HepG2 (cell line): ENCODE results near the gene ART5. TPM values are rescaled to one million over a fixed set of nuclear protein-coding genes. Genes with fewer than 3 reads are reported as not detected.

Source experiments
- ATAC-seq: fragments of 200-7000 bp; cut with Tn5 transposase; 3 replicates; pipeline ENCODE4 v1.9.1; 2020; ENCODE audit warnings: mild to moderate bottlenecking, moderate library complexity
- BruUV-seq: library from RNA; stranded (reverse); fragments of 400-500 nt; replicated peaks from 2 replicates; lab custom pipeline; 2021; lab: Mats Ljungman, UMichigan
- CTCF ChIA-PET: fragments of 300-600 bp; formaldehyde crosslinking; extraction: SDS; loops from one replicate; lab custom pipeline; 2021; ENCODE audit warnings: low total read pairs, inconsistent platforms, low intra/inter-chr PET ratio; lab: Yijun Ruan, JAX
- POLR2A ChIA-PET: fragments of 350-600 bp; sonication (Branson Sonifier 250); formaldehyde crosslinking; loops from one replicate; lab custom pipeline; 2020; ENCODE audit warnings: antibody characterized with exemption, inconsistent platforms; lab: Yijun Ruan, JAX
- DNase-seq: peaks from one replicate; pipeline ENCODE4 v3.0.0-alpha.2; 2015; ENCODE audit warnings: low spot score
- FAIRE-seq: peaks from 3 replicates; lab custom pipeline; 2011; peaks lifted over from hg19 to GRCh38; lab: Jason Lieb, UNC
- H2AFZ ChIP-seq: one replicate; pipeline ENCODE4 v1.6.1; 2011; ENCODE audit warnings: low read length, inconsistent platforms
- H3K27ac ChIP-seq: fragments of 300-600 bp; 3 replicates; pipeline ENCODE4 v1.8.0; 2011; ENCODE audit warnings: mixed run types, mild to moderate bottlenecking, mixed read lengths, low read length, inconsistent platforms; ENCODE audit not compliant: insufficient read depth; ENCODE audit errors: extremely low read length
- H3K27me3 ChIP-seq, 2 experiments: fragments of 200-600 bp in 1 of 2; 2 replicates in 1 of 2; 3 replicates in 1 of 2; pipeline versions ENCODE4 v1.6.0 to v1.8.0; 2011; ENCODE audit warnings: low read length in 2 of 2, mild to moderate bottlenecking in 2 of 2, moderate library complexity in 2 of 2, inconsistent platforms in 1 of 2; ENCODE audit not compliant: insufficient read depth in 2 of 2, control insufficient read depth in 1 of 2
- H3K36me3 ChIP-seq, 2 experiments: fragments of 200-600 bp in 1 of 2; replicated peaks in 1 of 2; 2 replicates in 1 of 2; 3 replicates in 1 of 2; pipeline versions ENCODE4 v1.5.1 to v1.8.0; 2011; ENCODE audit warnings: low read length in 2 of 2, inconsistent platforms in 1 of 2; ENCODE audit not compliant: insufficient read depth in 2 of 2, control insufficient read depth in 1 of 2
- H3K4me1 ChIP-seq: 2 replicates; pipeline ENCODE4 v1.5.1; 2012; ENCODE audit warnings: low read length, inconsistent platforms; ENCODE audit not compliant: insufficient read depth
- H3K4me2 ChIP-seq: 2 replicates; pipeline ENCODE4 v1.6.0; 2011; ENCODE audit warnings: low read depth, low read length, inconsistent platforms
- H3K4me3 ChIP-seq, 3 experiments: fragments of 200-600 bp in 1 of 3; sonication (generic), shearing (Covaris generic) in 1 of 3; replicated peaks in 1 of 3; 2 replicates each; pipeline ENCODE4 v1.5.1; 2011 to 2016; ENCODE audit warnings: low read length in 3 of 3, inconsistent platforms in 2 of 3, low read depth in 2 of 3, mild to moderate bottlenecking in 2 of 3, control low read depth in 1 of 3, mixed read lengths in 1 of 3; ENCODE audit not compliant: insufficient read depth in 1 of 3
- H3K79me2 ChIP-seq: one replicate; pipeline ENCODE4 v1.6.1; 2011; ENCODE audit warnings: low read length, inconsistent platforms; ENCODE audit not compliant: insufficient read depth
- H3K9ac ChIP-seq: 2 replicates; pipeline ENCODE4 v1.6.0; 2011; ENCODE audit warnings: mild to moderate bottlenecking, low read depth, low read length, inconsistent platforms; ENCODE audit not compliant: insufficient read depth
- H3K9me3 ChIP-seq: 2 replicates; pipeline ENCODE4 v1.5.1; 2012; ENCODE audit warnings: mild to moderate bottlenecking, low read length
- H4K20me1 ChIP-seq: 2 replicates; pipeline ENCODE4 v1.6.0; 2011; ENCODE audit warnings: inconsistent platforms, mild to moderate bottlenecking, low read length, moderate library complexity; ENCODE audit not compliant: insufficient read depth
- DDIT3 ChIP-seq: sonication (generic); formaldehyde crosslinking; IDR thresholded peaks from 2 replicates; pipeline ENCODE4 v1.4.0; 2020; ENCODE audit warnings: mild to moderate bottlenecking, missing genetic modification reagents
- ELF4 ChIP-seq: sonication (generic); formaldehyde crosslinking; IDR thresholded peaks from 2 replicates; pipeline ENCODE4 v1.5.0; 2020; ENCODE audit warnings: missing genetic modification reagents, mild to moderate bottlenecking, moderate library complexity, borderline replicate concordance
- HMGXB3 ChIP-seq: sonication (generic); formaldehyde crosslinking; IDR thresholded peaks from 2 replicates; pipeline ENCODE4 v1.4.0; 2020; ENCODE audit warnings: missing genetic modification reagents, borderline replicate concordance
- HNF1A ChIP-seq, 2 experiments: sonication (generic) in 1 of 2; formaldehyde crosslinking in 1 of 2; IDR thresholded peaks; 2 replicates each; pipeline versions ENCODE4 v1.4.0 to v1.6.1; 2016 to 2020; ENCODE audit warnings: borderline replicate concordance in 1 of 2, low read depth in 1 of 2, mild to moderate bottlenecking in 1 of 2, missing genetic modification reagents in 1 of 2
- HOXD1 ChIP-seq: sonication (generic); formaldehyde crosslinking; IDR thresholded peaks from 2 replicates; pipeline ENCODE4 v1.5.0; 2020; ENCODE audit warnings: missing genetic modification reagents
- IKZF4 ChIP-seq: sonication (generic); formaldehyde crosslinking; IDR thresholded peaks from 2 replicates; pipeline ENCODE4 v1.5.1; 2020; ENCODE audit warnings: borderline replicate concordance, mild to moderate bottlenecking, low read depth, missing genetic modification reagents; ENCODE audit errors: not compliant biosample characterization
- NR2F2 ChIP-seq: IDR thresholded peaks from 2 replicates; pipeline ENCODE4 v1.6.1; 2012; ENCODE audit warnings: low read depth, inconsistent platforms, borderline replicate concordance
- SIN3A ChIP-seq: IDR thresholded peaks from 2 replicates; pipeline ENCODE4 v1.6.1; 2011; ENCODE audit warnings: low read depth, mild to moderate bottlenecking, control low read depth, low read length, borderline replicate concordance
- YEATS4 ChIP-seq: sonication (generic); formaldehyde crosslinking; IDR thresholded peaks from 2 replicates; pipeline ENCODE4 v1.4.0; 2020; ENCODE audit warnings: missing genetic modification reagents, borderline replicate concordance
- ZKSCAN1 ChIP-seq: fragments of 150-350 bp; IDR thresholded peaks from 2 replicates; pipeline ENCODE4 v1.6.1; 2014; ENCODE audit warnings: low read length
- ZNF326 ChIP-seq: sonication (generic); formaldehyde crosslinking; IDR thresholded peaks from 2 replicates; pipeline ENCODE4 v1.4.0; 2020; ENCODE audit warnings: missing genetic modification reagents, borderline replicate concordance
- ZNF44 ChIP-seq: sonication (generic); formaldehyde crosslinking; IDR thresholded peaks from 2 replicates; pipeline ENCODE4 v1.5.1; 2020; ENCODE audit warnings: mild to moderate bottlenecking, missing genetic modification reagents
- ZNF576 ChIP-seq: sonication (generic); formaldehyde crosslinking; IDR thresholded peaks from 2 replicates; pipeline ENCODE4 v1.4.0; 2020; ENCODE audit warnings: mild to moderate bottlenecking, missing genetic modification reagents
- ZNF672 ChIP-seq: sonication (generic); formaldehyde crosslinking; IDR thresholded peaks from 2 replicates; pipeline ENCODE4 v1.8.1; 2022; ENCODE audit warnings: missing genetic modification reagents
- ZSCAN25 ChIP-seq: sonication (generic); formaldehyde crosslinking; IDR thresholded peaks from 2 replicates; pipeline ENCODE4 v1.8.0; 2022; ENCODE audit warnings: mild to moderate bottlenecking, missing genetic modification reagents
- WGBS: methylation state at CpG from one replicate; pipeline ENCODE4 v1.1.6; 2017; ENCODE audit warnings: low lambda C conversion rate; 5-methylcytosine and 5-hydroxymethylcytosine counted together
- in situ Hi-C: cut with HindIII; loops from 2 replicates; pipeline ENCODE4 v1.10.0; 2017; ENCODE audit warnings: low pct_unique_long_range_greater_than_20kb; ENCODE audit not compliant: extremely low pct_ligation_motif_present
- intact Hi-C: fragments of 100-400 bp; cut with micrococcal nuclease; formaldehyde crosslinking; loops from one replicate; pipeline ENCODE4 v1.10.0; 2022; ENCODE audit not compliant: unreplicated experiment
- polyA plus RNA-seq, 8 experiments: library from polyadenylated mRNA; depleted of rRNA in 3 of 8; stranded (reverse) in 7 of 8; unstranded in 1 of 8; fragments of >200 nt; fragmentation: Illumina TruSeq in 4 of 8; extraction: Trizol in 4 of 8; gene quantifications; 2 replicates each; pipeline versions ENCODE4 v1.2.1 to v1.2.3, GENCODE V29; 2011 to 2016; ENCODE audit warnings: low read depth in 4 of 8, missing spikeins in 1 of 8, mixed read lengths in 1 of 8; ENCODE audit not compliant: insufficient read depth in 1 of 8
- total RNA-seq, 5 experiments: library from RNA; depleted of rRNA; stranded (reverse); fragments of >200 nt; fragmentation: Illumina TruSeq; extraction: Trizol; gene quantifications; 2 replicates each; pipeline ENCODE4 v1.2.3, GENCODE V29; 2016; ENCODE audit warnings: low read depth in 1 of 5

Gene ART5
- total and polyA plus RNA-seq, 2 of the 13 experiments (the other 11 are each of a cell fraction or from before 2014, with no cell fraction given) = 0.55 to 0.93 TPM

- ATAC-seq (no peak), FAIRE-seq (no peak), DNase-seq (no peak)
- Histone ChIP-seq H3K9ac (no peak overlapping the region), H4K20me1 (no peaks in the 10 kb centered on the region), H3K9me3 (no peaks in the 10 kb centered on the region), H3K27me3 (peaks cover 1 to 13% of the 10 kb centered on the region in 2 experiments; a peak in 3 of 5 replicates), H3K27ac (no peak overlapping the region), H2AFZ (no peak overlapping the region), H3K4me2 (no peak overlapping the region), H3K36me3 (no peaks in the 10 kb centered on the region), H3K4me3 (no peak overlapping the region), H3K79me2 (no peaks in the 10 kb centered on the region), H3K4me1 (no peaks in the 10 kb centered on the region)
- BruUV-seq = no TSS peak
- CTCF ChIA-PET = no interaction called here
- POLR2A ChIA-PET = no interaction called here
- intact Hi-C loops (loop anchor here (10.0 kb wide), 1 partner anchor 149 kb away; no protein-coding TSS in a partner anchor), in situ Hi-C loops (no loop called here)
- 0% methylated on average over 3 of the region's 3 CpGs for WGBS
- no peak for TF ChIP-seq ZKSCAN1
- no peak for TF ChIP-seq ELF4 (CRISPR knock-in tag)
- no peak for TF ChIP-seq IKZF4 (CRISPR knock-in tag)
- TF ChIP-seq SIN3A = no peak
- no peak for TF ChIP-seq ZNF672 (CRISPR knock-in tag)
- TF ChIP-seq HOXD1 (CRISPR knock-in tag) = no peak
- TF ChIP-seq DDIT3 (CRISPR knock-in tag) = no peak
- TF ChIP-seq ZSCAN25 (CRISPR knock-in tag) = no peak
- TF ChIP-seq HMGXB3 = no peak
- no peak for TF ChIP-seq ZNF326 (CRISPR knock-in tag)
- no peak for TF ChIP-seq NR2F2
- no peak for TF ChIP-seq ZNF576 (CRISPR knock-in tag)
- no peak for TF ChIP-seq ZNF44 (CRISPR knock-in tag)
- TF ChIP-seq YEATS4 = no peak
- no peak for TF ChIP-seq HNF1A (IDR thresholded peaks at IDR 0.05; ENCODE audit: low read depth)
- no peak for TF ChIP-seq HNF1A (CRISPR knock-in tag; IDR thresholded peaks at IDR 0.05; ENCODE audit: borderline replicate concordance)
Measured at GRCh38 chr11:3604167-3604566, 37.6 kb downstream of the ART5 start.
